Measurements from ENCODE around the gene USHBP1.

USHBP1 gene

GRCh38 chr19:17213334-17213733, 51.2 kb downstream of the USHBP1 start:
- Histone ChIP-seq H3K4me3 (ENCODE audit: low read depth in 1 of 2, low read length in 2 of 2) (no peak overlapping the region), H3K9ac (ENCODE audit: low read depth, low read length) (no peak overlapping the region), H2AFZ (ENCODE audit: low read depth, low read length) (no peak overlapping the region), H3K27me3 (ENCODE audit: insufficient read depth, low read length, poor library complexity) (no peaks in the 10 kb centered on the region), H3K4me2 (ENCODE audit: insufficient read depth, low read length) (no peak overlapping the region), H3K79me2 (ENCODE audit: insufficient read depth, low read length) (peaks cover 7% of the 10 kb centered on the region), H3K4me1 (ENCODE audit: insufficient read depth, low read length) (peaks cover 16% of the 10 kb centered on the region), H3K9me3 (ENCODE audit: insufficient read depth, low read length, severe bottlenecking) (no peaks in the 10 kb centered on the region), H4K20me1 (ENCODE audit: insufficient read depth, low read length) (peaks cover 3% of the 10 kb centered on the region; the same call in 1 of the 2 replicates), H3K27ac (ENCODE audit: low read length) (no peak overlapping the region), H3K36me3 (ENCODE audit: insufficient read depth, low read length) (peaks cover 63% of the 10 kb centered on the region)
- DNase-seq (no peak), ATAC-seq (ENCODE audit: insufficient read depth, low read depth) (no peak)
- TF ChIP-seq CTCF (IDR thresholded peaks at IDR 0.05; ENCODE audit: borderline replicate concordance, extremely low read depth, low read length, poor library complexity, severe bottlenecking) (no peak), EZH2 (IDR thresholded peaks at IDR 0.05; ENCODE audit: borderline replicate concordance, low read depth, low read length, severe bottlenecking) (no peak)

- Histone ChIP-seq H4K20me1 (ENCODE audit: insufficient read depth, low read length) (peaks cover 3% of the 10 kb centered on the region; the same call in 1 of the 2 replicates), H3K27ac (ENCODE audit: low read length) (no peak overlapping the region), H3K4me2 (ENCODE audit: insufficient read depth, low read length) (no peak overlapping the region), H3K27me3 (ENCODE audit: insufficient read depth, low read length, poor library complexity) (no peaks in the 10 kb centered on the region), H3K9ac (ENCODE audit: low read depth, low read length) (no peak overlapping the region), H3K4me1 (ENCODE audit: insufficient read depth, low read length) (peaks cover 16% of the 10 kb centered on the region), H3K36me3 (ENCODE audit: insufficient read depth, low read length) (peaks cover 54% of the 10 kb centered on the region), H2AFZ (ENCODE audit: low read depth, low read length) (no peak overlapping the region), H3K79me2 (ENCODE audit: insufficient read depth, low read length) (peaks cover 7% of the 10 kb centered on the region), H3K4me3 (ENCODE audit: low read depth in 1 of 2, low read length in 2 of 2) (no peak overlapping the region), H3K9me3 (ENCODE audit: insufficient read depth, low read length, severe bottlenecking) (no peaks in the 10 kb centered on the region)
- DNase-seq (no peak), ATAC-seq (ENCODE audit: insufficient read depth, low read depth) (no peak)
- TF ChIP-seq EZH2 (IDR thresholded peaks at IDR 0.05; ENCODE audit: borderline replicate concordance, low read depth, low read length, severe bottlenecking) (no peak), CTCF (IDR thresholded peaks at IDR 0.05; ENCODE audit: borderline replicate concordance, extremely low read depth, low read length, poor library complexity, severe bottlenecking) (no peak)
Measured at GRCh38 chr19:17211547-17212446, 52.7 kb downstream of the USHBP1 start.

GRCh38 chr19:17210296-17210695, 54.2 kb downstream of the USHBP1 start:
- DNase-seq (no peak), ATAC-seq (ENCODE audit: insufficient read depth, low read depth) (no peak)
- no peak overlapping the region for H3K4me2 ChIP-seq (ENCODE audit: insufficient read depth, low read length)
- H3K27ac ChIP-seq (ENCODE audit: low read length) = no peak overlapping the region
- H3K36me3 ChIP-seq (ENCODE audit: insufficient read depth, low read length) = peaks cover 61% of the 10 kb centered on the region
- H2AFZ ChIP-seq (ENCODE audit: low read depth, low read length) = no peak overlapping the region
- H3K79me2 ChIP-seq (ENCODE audit: insufficient read depth, low read length) = no peaks in the 10 kb centered on the region
- H3K9ac ChIP-seq (ENCODE audit: low read depth, low read length) = no peak overlapping the region
- H3K9me3 ChIP-seq (ENCODE audit: insufficient read depth, low read length, severe bottlenecking) = no peaks in the 10 kb centered on the region
- peaks cover 3% of the 10 kb centered on the region; the same call in 1 of the 2 replicates for H4K20me1 ChIP-seq (ENCODE audit: insufficient read depth, low read length)
- no peak overlapping the region for H3K4me3 ChIP-seq (ENCODE audit: low read depth in 1 of 2, low read length in 2 of 2)
- H3K27me3 ChIP-seq (ENCODE audit: insufficient read depth, low read length, poor library complexity) = no peaks in the 10 kb centered on the region
- TF ChIP-seq CTCF (IDR thresholded peaks at IDR 0.05; ENCODE audit: borderline replicate concordance, extremely low read depth, low read length, poor library complexity, severe bottlenecking) (no peak), EZH2 (IDR thresholded peaks at IDR 0.05; ENCODE audit: borderline replicate concordance, low read depth, low read length, severe bottlenecking) (no peak)
- peaks cover 8% of the 10 kb centered on the region for H3K4me1 ChIP-seq (ENCODE audit: insufficient read depth, low read length)
